Measurements from ENCODE around the gene CTBP2. TPM values are rescaled to one million over a fixed set of nuclear protein-coding genes. Genes with fewer than 3 reads are reported as not detected.
A peak's percentile ranks its signal among the peaks of the same experiment; 100 is the strongest.

Gene CTBP2
- total and polyA plus RNA-seq, 8 donors = 21.4 to 60.8 (median 31.1) TPM

DNA sequence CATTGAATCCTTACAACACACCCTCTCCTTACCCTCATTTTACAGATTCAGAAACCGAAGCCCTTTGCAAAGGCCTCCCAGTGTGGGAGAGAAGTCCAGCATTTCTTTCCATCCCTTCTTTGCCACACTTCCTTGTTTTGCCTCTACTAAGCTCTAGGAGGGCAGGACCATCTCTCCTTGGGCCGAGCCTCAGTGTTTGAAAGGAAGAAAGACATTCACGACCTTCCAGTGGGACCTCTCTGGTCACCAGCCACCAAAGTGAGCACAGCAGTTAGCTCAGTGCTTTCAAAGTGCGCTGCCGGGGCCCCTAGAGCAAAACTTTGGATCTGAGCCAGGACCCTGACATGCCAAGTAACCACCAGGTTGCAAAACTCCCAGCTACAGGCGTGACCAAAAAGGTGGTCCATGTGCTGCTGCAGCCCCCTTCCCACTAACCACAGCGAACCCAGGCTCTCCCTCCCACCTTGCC, 12.4 kb downstream of the CTBP2 start:
- Histone ChIP-seq H3K4me1 (peaks cover 73 to 84% (median 83%) of the 10 kb centered on the region in 3 donors), H3K27ac (peak overlapping the region; percentile 46 to 95 (median 60)), H3K27me3 (no peaks in the 10 kb centered on the region), H3K4me3 (no peak overlapping the region), H3K9me3 (no peaks in the 10 kb centered on the region), H3K36me3 (no peaks in the 10 kb centered on the region)
- TF ChIP-seq, protein P1, sequence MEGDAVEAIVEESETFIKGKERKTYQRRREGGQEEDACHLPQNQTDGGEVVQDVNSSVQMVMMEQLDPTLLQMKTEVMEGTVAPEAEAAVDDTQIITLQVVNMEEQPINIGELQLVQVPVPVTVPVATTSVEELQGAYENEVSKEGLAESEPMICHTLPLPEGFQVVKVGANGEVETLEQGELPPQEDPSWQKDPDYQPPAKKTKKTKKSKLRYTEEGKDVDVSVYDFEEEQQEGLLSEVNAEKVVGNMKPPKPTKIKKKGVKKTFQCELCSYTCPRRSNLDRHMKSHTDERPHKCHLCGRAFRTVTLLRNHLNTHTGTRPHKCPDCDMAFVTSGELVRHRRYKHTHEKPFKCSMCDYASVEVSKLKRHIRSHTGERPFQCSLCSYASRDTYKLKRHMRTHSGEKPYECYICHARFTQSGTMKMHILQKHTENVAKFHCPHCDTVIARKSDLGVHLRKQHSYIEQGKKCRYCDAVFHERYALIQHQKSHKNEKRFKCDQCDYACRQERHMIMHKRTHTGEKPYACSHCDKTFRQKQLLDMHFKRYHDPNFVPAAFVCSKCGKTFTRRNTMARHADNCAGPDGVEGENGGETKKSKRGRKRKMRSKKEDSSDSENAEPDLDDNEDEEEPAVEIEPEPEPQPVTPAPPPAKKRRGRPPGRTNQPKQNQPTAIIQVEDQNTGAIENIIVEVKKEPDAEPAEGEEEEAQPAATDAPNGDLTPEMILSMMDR (IDR thresholded peaks at IDR 0.05) = no peak
- WGBS, 2 donors = 18 to 26% methylated on average over 7 of the region's 7 CpGs
- FAIRE-seq = no peak
- intact Hi-C loops (cut with DNase I) = no loop called here
- peak in 3 of 6 donors; percentile 49 to 58 (median 56) for DNase-seq
- ATAC-seq = peak in 2 of 4 donors; percentile 2 to 4

DNA sequence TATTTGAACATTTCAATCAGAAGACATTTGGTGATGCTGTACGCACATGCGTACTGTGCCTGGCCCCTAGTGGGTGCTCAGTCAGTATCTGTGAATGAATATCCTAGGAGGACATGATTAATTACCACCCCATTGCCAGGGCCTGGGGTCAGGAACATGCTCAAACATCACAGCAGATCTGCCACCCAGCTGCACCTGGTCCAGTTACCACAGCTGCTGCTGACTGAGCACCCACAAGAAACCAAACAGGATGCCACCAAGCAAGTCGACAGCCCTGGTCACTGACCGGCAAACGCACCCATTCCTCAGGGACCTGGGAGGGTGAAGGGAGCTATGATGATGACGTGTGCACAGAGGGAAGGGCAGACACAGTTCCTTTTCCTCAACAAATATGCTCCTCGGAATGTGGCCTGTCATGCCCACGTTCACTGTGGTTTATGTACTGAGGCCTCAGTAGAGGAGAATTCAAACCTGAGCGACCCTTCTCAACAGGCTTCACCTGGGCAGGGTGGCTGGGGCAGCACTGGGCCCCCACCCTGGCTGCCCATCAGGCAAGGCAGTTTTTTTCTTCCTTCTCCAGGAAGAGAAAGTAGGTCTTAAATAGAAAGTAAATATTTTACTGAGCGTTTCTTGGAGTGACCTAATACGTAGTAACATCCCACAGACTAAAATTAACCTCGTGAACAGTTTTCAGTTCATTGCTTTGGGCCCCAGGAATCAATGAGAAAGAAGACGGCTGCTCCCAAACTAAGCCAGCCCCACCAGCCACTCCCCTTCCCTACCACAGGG, 13.4 kb downstream of the CTBP2 start:
- H3K4me3 ChIP-seq = no peak overlapping the region
- ATAC-seq (peak; percentile 26 to 48 (median 38)), DNase-seq (peak in 4 of 6 donors; percentile 40 to 65 (median 46)), FAIRE-seq (no peak)
- H3K27me3 ChIP-seq = no peaks in the 10 kb centered on the region
- peaks cover 63 to 74% (median 73%) of the 10 kb centered on the region in 3 donors for H3K4me1 ChIP-seq
- H3K27ac ChIP-seq = peak overlapping the region; percentile 38 to 95 (median 60)
- no peaks in the 10 kb centered on the region for H3K9me3 ChIP-seq
- no peaks in the 10 kb centered on the region for H3K36me3 ChIP-seq
- intact Hi-C loops (cut with DNase I) = no loop called here
- TF ChIP-seq, protein P1 (IDR thresholded peaks at IDR 0.05) = no peak
- WGBS, 2 donors = 19 to 22% methylated on average over 13 of the region's 13 CpGs

DNA sequence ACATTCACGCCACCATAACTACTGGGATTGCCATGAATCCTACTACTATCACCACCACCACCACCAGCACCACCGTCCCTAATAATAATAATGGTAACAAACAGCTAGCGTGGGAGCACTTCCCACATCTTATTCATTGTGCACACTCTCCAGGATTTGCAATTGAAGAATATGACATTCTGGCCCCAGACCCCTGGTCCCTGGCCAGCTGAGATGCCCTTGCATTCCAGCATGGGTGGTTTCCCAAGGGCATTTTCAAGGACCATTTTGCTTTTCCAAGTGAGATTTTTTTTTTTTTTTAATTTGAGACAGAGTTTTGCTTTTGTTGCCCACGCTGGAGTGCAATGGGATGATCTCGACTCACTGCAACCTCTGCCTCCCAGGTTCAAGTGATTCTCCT, 14.7 kb downstream of the CTBP2 start:
- TF ChIP-seq, protein P1 (IDR thresholded peaks at IDR 0.05) = no peak
- no peaks in the 10 kb centered on the region for H3K27me3 ChIP-seq
- FAIRE-seq (no peak), DNase-seq (no peak), ATAC-seq (no peak)
- H3K9me3 ChIP-seq = no peaks in the 10 kb centered on the region
- H3K36me3 ChIP-seq = no peaks in the 10 kb centered on the region
- H3K4me1 ChIP-seq = peaks cover 62 to 64% (median 63%) of the 10 kb centered on the region in 3 donors
- intact Hi-C loops (cut with DNase I) = no loop called here
- peak overlapping the region in 2 of 4 donors; percentile 24 to 62 for H3K27ac ChIP-seq
- WGBS, 2 donors = 77 to 83% methylated on average over 5 of the region's 5 CpGs
- no peak overlapping the region for H3K4me3 ChIP-seq

DNA sequence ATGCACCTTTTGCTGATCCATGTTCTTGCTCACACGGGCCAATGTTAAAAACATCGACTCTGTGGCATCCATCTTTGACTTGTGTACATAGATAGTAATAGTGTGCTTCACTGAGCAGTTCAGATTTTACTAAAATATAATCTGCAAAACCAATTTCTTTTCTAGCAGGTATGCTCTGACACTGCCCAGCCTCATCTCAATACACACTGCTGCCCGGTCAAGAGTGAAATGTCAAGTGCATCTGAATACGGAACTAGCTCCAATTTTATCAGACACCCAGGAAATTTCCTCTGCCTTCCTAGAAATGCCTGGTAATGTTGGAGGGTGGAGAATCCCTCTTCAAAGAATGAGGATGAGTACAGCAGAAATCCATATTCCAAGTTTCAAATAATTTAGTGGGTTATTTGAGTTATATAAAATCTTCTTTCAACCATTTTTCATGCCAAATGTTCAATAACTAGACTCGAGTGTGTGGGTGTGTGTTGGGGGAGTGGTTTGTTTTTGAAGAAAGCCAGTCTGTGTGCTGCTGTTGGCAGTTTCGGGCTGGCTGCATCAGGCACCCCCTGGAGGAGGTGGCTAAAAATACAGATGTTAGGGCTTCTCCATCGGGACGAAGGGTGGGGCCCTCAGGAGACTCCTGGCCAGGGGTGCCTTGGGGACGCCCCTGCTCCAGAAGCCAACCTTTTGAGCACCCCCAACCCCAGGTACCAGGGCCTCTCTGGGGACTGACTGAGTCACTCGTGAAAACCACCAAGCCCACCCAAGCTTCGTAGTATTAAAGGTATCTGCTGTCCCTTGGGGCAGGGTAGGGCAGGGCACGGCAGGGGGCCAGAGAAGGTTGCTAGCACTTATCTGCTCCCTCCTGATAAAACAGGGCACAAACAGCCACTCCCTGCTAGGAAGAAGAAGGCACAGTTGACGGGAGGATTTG, 15.4 kb downstream of the CTBP2 start:
- intact Hi-C loops (cut with DNase I) = no loop called here
- 26 to 37% methylated on average over 13 of the region's 13 CpGs for WGBS, 2 donors
- Histone ChIP-seq H3K27me3 (no peaks in the 10 kb centered on the region), H3K27ac (peak overlapping the region; percentile 0 to 62 (median 28)), H3K4me1 (peaks cover 55 to 61% (median 57%) of the 10 kb centered on the region in 3 donors), H3K36me3 (no peaks in the 10 kb centered on the region), H3K9me3 (no peaks in the 10 kb centered on the region), H3K4me3 (no peak overlapping the region)
- ATAC-seq (peak in 3 of 4 donors; percentile 23 to 49 (median 42)), FAIRE-seq (no peak), DNase-seq (no peak)
- TF ChIP-seq, protein P1 (IDR thresholded peaks at IDR 0.05) = peak in 1 of 4 donors; percentile 11
